Neuronal stem cell (in vitro differentiated cells): Measurements from ENCODE around the gene ELFN1.

ENCODE experiments used
- DNase-seq: peaks from one replicate; pipeline ENCODE4 v3.0.0-alpha.2; 2013; ENCODE audit warnings: low spot score
- H2AFZ ChIP-seq: one replicate; pipeline ENCODE4 v1.6.1; 2013; ENCODE audit warnings: mild to moderate bottlenecking, low read length, inconsistent platforms
- H2AK5ac ChIP-seq: 2 replicates; pipeline ENCODE4 v1.6.1; 2013; ENCODE audit warnings: low read depth, mild to moderate bottlenecking, inconsistent platforms, low read length, moderate library complexity, mixed read lengths
- H2BK120ac ChIP-seq: 2 replicates; pipeline ENCODE4 v1.6.1; 2013; ENCODE audit warnings: low read depth, mild to moderate bottlenecking, inconsistent platforms, low read length, moderate library complexity, mixed read lengths
- H2BK12ac ChIP-seq: one replicate; pipeline ENCODE4 v1.6.1; 2013; ENCODE audit warnings: low read length, inconsistent platforms
- H2BK15ac ChIP-seq: 2 replicates; pipeline ENCODE4 v1.6.1; 2013; ENCODE audit warnings: mild to moderate bottlenecking, low read length, inconsistent platforms, mixed read lengths
- H2BK5ac ChIP-seq: one replicate; pipeline ENCODE4 v1.6.1; 2013; ENCODE audit warnings: inconsistent platforms, mild to moderate bottlenecking, low read length, moderate library complexity
- H3K14ac ChIP-seq: one replicate; pipeline ENCODE4 v1.6.1; 2013; ENCODE audit warnings: low read length, inconsistent platforms
- H3K18ac ChIP-seq: 2 replicates; pipeline ENCODE4 v1.6.1; 2013; ENCODE audit warnings: low read length, inconsistent platforms
- H3K23ac ChIP-seq: 2 replicates; pipeline ENCODE4 v1.6.1; 2013; ENCODE audit warnings: low read depth, mild to moderate bottlenecking, mixed read lengths, low read length, inconsistent platforms; ENCODE audit not compliant: poor library complexity
- H3K27ac ChIP-seq: replicated peaks from 3 replicates; pipeline ENCODE4 v1.5.1; 2013; ENCODE audit warnings: low read length, inconsistent platforms
- H3K27me3 ChIP-seq, 3 experiments: 2 replicates each; pipeline ENCODE4 v1.6.1; 2013; ENCODE audit warnings: low read length in 3 of 3, mild to moderate bottlenecking in 2 of 3, inconsistent platforms in 1 of 3, low read depth in 1 of 3, mixed read lengths in 1 of 3, moderate library complexity in 1 of 3; ENCODE audit not compliant: control insufficient read depth in 3 of 3, insufficient read depth in 3 of 3
- H3K36me3 ChIP-seq, 2 donors: replicated peaks in 1 of 2; 2 replicates each; pipeline ENCODE4 v1.6.1; 2013; ENCODE audit warnings: low read length in 2 of 2; ENCODE audit not compliant: control insufficient read depth in 2 of 2, insufficient read depth in 2 of 2
- H3K4ac ChIP-seq: 2 replicates; pipeline ENCODE4 v1.6.1; 2013; ENCODE audit warnings: inconsistent platforms, mild to moderate bottlenecking, low read length, moderate library complexity
- H3K4me1 ChIP-seq, 2 donors: 1 replicate in 1 of 2; 2 replicates in 1 of 2; pipeline ENCODE4 v1.6.1; 2013; ENCODE audit warnings: low read length in 2 of 2, low read depth in 1 of 2; ENCODE audit not compliant: control insufficient read depth in 2 of 2, insufficient read depth in 1 of 2
- H3K4me2 ChIP-seq: one replicate; pipeline ENCODE4 v1.6.1; 2013; ENCODE audit warnings: mild to moderate bottlenecking, low read length, inconsistent platforms; ENCODE audit not compliant: insufficient read depth, poor library complexity, severe bottlenecking
- H3K4me3 ChIP-seq, 2 donors: 2 replicates each; pipeline ENCODE4 v1.5.1; 2013; ENCODE audit warnings: low read length in 2 of 2, mild to moderate bottlenecking in 2 of 2, inconsistent platforms in 1 of 2, moderate library complexity in 1 of 2
- H3K79me1 ChIP-seq: one replicate; pipeline ENCODE4 v1.6.1; 2013; ENCODE audit warnings: low read depth, mild to moderate bottlenecking, inconsistent platforms, low read length, moderate library complexity
- H3K9ac ChIP-seq: one replicate; pipeline ENCODE4 v1.6.1; 2013; ENCODE audit warnings: mild to moderate bottlenecking, low read depth, low read length, inconsistent platforms; ENCODE audit not compliant: poor library complexity
- H3K9me3 ChIP-seq, 2 donors: replicated peaks in 1 of 2; 2 replicates each; pipeline versions ENCODE3 to v1.6.1; 2013; ENCODE audit warnings: low read length in 2 of 2, mild to moderate bottlenecking in 2 of 2, inconsistent platforms in 1 of 2, low read depth in 1 of 2, mixed read lengths in 1 of 2, moderate library complexity in 1 of 2; ENCODE audit not compliant: control insufficient read depth in 2 of 2, insufficient read depth in 1 of 2
- H4K8ac ChIP-seq: one replicate; pipeline ENCODE4 v1.6.1; 2013; ENCODE audit warnings: low read depth, mild to moderate bottlenecking, inconsistent platforms, low read length, moderate library complexity
- H4K91ac ChIP-seq: one replicate; pipeline ENCODE4 v1.6.1; 2013; ENCODE audit warnings: low read length, low read depth, mild to moderate bottlenecking, inconsistent platforms; ENCODE audit not compliant: poor library complexity
- WGBS, 2 donors: extraction: QIAGEN DNeasy Blood & Tissue Kit; methylation state at CpG; one replicate each; pipeline ENCODE4 v1.1.7; 2013; ENCODE audit warnings: missing lambda C conversion rate in 2 of 2, mixed read lengths in 1 of 2; ENCODE audit not compliant: insufficient read length in 2 of 2, insufficient replicate concordance in 1 of 2; ENCODE audit errors: extremely low coverage in 2 of 2; 5-methylcytosine and 5-hydroxymethylcytosine counted together

Gene ELFN1

GRCh38 chr7:1691096-1691495 is 21.0 kb downstream of the ELFN1 start:
- peaks cover 5 to 90% of the 10 kb centered on the region in 2 donors for H3K36me3 ChIP-seq
- WGBS, 2 donors: no CpG with 5 or more reads among the region's 8 CpGs
- H3K27me3 ChIP-seq: no peaks in the 10 kb centered on the region
- no peak overlapping the region for H3K4me2 ChIP-seq
- H3K9me3 ChIP-seq: peaks cover 5 to 27% of the 10 kb centered on the region in 2 donors
- DNase-seq: no peak
- no peak overlapping the region for H3K9ac ChIP-seq
- peak overlapping the region; percentile 36 for H3K23ac ChIP-seq
- H3K18ac ChIP-seq: peak overlapping the region; percentile 32
- H3K27ac ChIP-seq: no peak overlapping the region
- H4K91ac ChIP-seq: no peak overlapping the region
- H3K4me1 ChIP-seq: peaks cover 21 to 24% of the 10 kb centered on the region in 2 donors
- no peak overlapping the region for H2BK120ac ChIP-seq
- H4K8ac ChIP-seq: no peak overlapping the region
- no peak overlapping the region for H3K4ac ChIP-seq
- no peak overlapping the region for H2BK12ac ChIP-seq
- H3K4me3 ChIP-seq: no peak overlapping the region
- H3K79me1 ChIP-seq: peaks cover 19% of the 10 kb centered on the region
- H2AFZ ChIP-seq: no peak overlapping the region
- H2BK5ac ChIP-seq: no peak overlapping the region
- H2BK15ac ChIP-seq: no peak overlapping the region
- no peak overlapping the region for H2AK5ac ChIP-seq
- H3K14ac ChIP-seq: no peak overlapping the region

GRCh38 chr7:1691601-1692514 is 21.8 kb downstream of the ELFN1 start:
- Histone ChIP-seq H3K27ac (no peak overlapping the region), H4K8ac (no peak overlapping the region), H2AFZ (no peak overlapping the region), H3K23ac (no peak overlapping the region), H3K14ac (no peak overlapping the region), H2BK120ac (no peak overlapping the region), H3K4ac (no peak overlapping the region), H3K4me3 (no peak overlapping the region), H2BK5ac (no peak overlapping the region), H3K9me3 (peaks cover 0 to 20% of the 10 kb centered on the region in 2 donors), H2AK5ac (no peak overlapping the region), H3K4me2 (no peak overlapping the region), H3K79me1 (peaks cover 16% of the 10 kb centered on the region), H2BK15ac (no peak overlapping the region), H4K91ac (no peak overlapping the region), H3K27me3 (no peaks in the 10 kb centered on the region), H2BK12ac (no peak overlapping the region), H3K36me3 (peaks cover 5 to 87% of the 10 kb centered on the region in 2 donors), H3K9ac (peak overlapping the region; percentile 61), H3K18ac (peak overlapping the region; percentile 33), H3K4me1 (peaks cover 21 to 24% of the 10 kb centered on the region in 2 donors)
- whole genome bisulfite sequencing, 2 donors: no CpG with 5 or more reads among the region's 27 CpGs
- DNase-seq: no peak

- Histone ChIP-seq H3K36me3 (peaks cover 5 to 78% of the 10 kb centered on the region in 2 donors), H2BK15ac (peak overlapping the region; percentile 79), H3K4me3 (peak overlapping the region in 1 of 2 donors; percentile 27), H3K4me2 (no peak overlapping the region), H3K23ac (peak overlapping the region; percentile 75), H3K9ac (no peak overlapping the region), H3K4me1 (peaks cover 23 to 24% of the 10 kb centered on the region in 2 donors), H4K8ac (no peak overlapping the region), H2BK120ac (peak overlapping the region; percentile 2), H3K9me3 (peaks cover 0 to 11% of the 10 kb centered on the region in 2 donors), H2AK5ac (peak overlapping the region; percentile 88), H2BK5ac (no peak overlapping the region), H3K4ac (no peak overlapping the region), H4K91ac (peak overlapping the region; percentile 9), H2BK12ac (peak overlapping the region; percentile 96), H3K79me1 (peaks cover 16% of the 10 kb centered on the region), H3K18ac (peak overlapping the region; percentile 78), H3K27ac (no peak overlapping the region), H2AFZ (no peak overlapping the region), H3K14ac (peak overlapping the region; percentile 97), H3K27me3 (no peaks in the 10 kb centered on the region)
- WGBS, 2 donors: no CpG with 5 or more reads among the region's 27 CpGs
- no peak for DNase-seq
These were observed 22.7 kb downstream of the ELFN1 start for GRCh38 chr7:1692515-1693418.
